Heart left ventricle (tissue), 16 donors: ENCODE data around the gene PREP. TPM values are rescaled to one million over a fixed set of nuclear protein-coding genes. Genes with fewer than 3 reads are reported as not detected.

Experiments
- ATAC-seq, 4 donors: fragments of 200-7000 bp; cut with Tn5 transposase; one replicate each; pipeline ENCODE4 v1.9.1; 2020 to 2022; ENCODE audit warnings: moderate library complexity in 4 of 4, mild to moderate bottlenecking in 3 of 4, moderate number of reproducible peaks in 1 of 4
- DNase-seq, 5 donors: peaks; one replicate each; pipeline ENCODE4 v3.0.0-alpha.2; 2020
- H3K27ac ChIP-seq, 12 donors: fragments of 200-600 bp; sonication (generic) in 4 of 12; one replicate each; pipeline versions ENCODE4 v1.5.0 to v1.8.0; 2016 to 2022; ENCODE audit warnings: mild to moderate bottlenecking in 2 of 12
- H3K27me3 ChIP-seq, 9 donors: fragments of 200-600 bp; sonication (generic) in 2 of 9; one replicate each; pipeline versions ENCODE4 v1.5.1 to v1.8.0; 2016 to 2022; ENCODE audit warnings: mild to moderate bottlenecking in 3 of 9
- H3K36me3 ChIP-seq, 9 donors: fragments of 200-600 bp; sonication (generic) in 2 of 9; one replicate each; pipeline versions ENCODE4 v1.5.0 to v1.8.0; 2018 to 2022; ENCODE audit warnings: mild to moderate bottlenecking in 2 of 9
- H3K4me1 ChIP-seq, 12 donors: fragments of 200-600 bp; sonication (generic) in 4 of 12; one replicate each; pipeline versions ENCODE4 v1.5.0 to v1.8.0; 2016 to 2022; ENCODE audit warnings: mild to moderate bottlenecking in 3 of 12
- H3K4me3 ChIP-seq, 12 donors: fragments of 200-600 bp; sonication (generic) in 4 of 12; one replicate each; pipeline versions ENCODE4 v1.5.0 to v1.8.0; 2017 to 2022; ENCODE audit warnings: mild to moderate bottlenecking in 9 of 12, moderate library complexity in 4 of 12
- H3K9me3 ChIP-seq, 12 donors: fragments of 200-600 bp; sonication (generic) in 4 of 12; one replicate each; pipeline versions ENCODE4 v1.5.0 to v1.8.0; 2016 to 2022; ENCODE audit warnings: mild to moderate bottlenecking in 1 of 12
- POLR2A ChIP-seq, 2 donors: fragments of 450-650 bp; IDR thresholded peaks; one replicate each; pipeline ENCODE4 v1.6.1; 2017; ENCODE audit warnings: antibody characterized with exemption in 2 of 2, mild to moderate bottlenecking in 2 of 2, moderate library complexity in 2 of 2
- WGBS, 4 donors: extraction: QIAGEN DNeasy Blood & Tissue Kit in 2 of 4; methylation state at CpG; one replicate each; pipeline versions ENCODE4 v1.1.5 to v1.1.7; 2013 to 2018; 5-methylcytosine and 5-hydroxymethylcytosine counted together
- intact Hi-C, 10 donors: fragments of 100-400 bp; cut with DNase I; formaldehyde crosslinking; loops; one replicate each; pipeline versions ENCODE4 v1.11.1 to v1.14.2; 2022
- polyA plus RNA-seq, 2 donors: library from polyadenylated mRNA; stranded (reverse); fragments of 200-250 nt; gene quantifications; one replicate each; pipeline ENCODE4 v1.2.3, GENCODE V29; 2013
- total RNA-seq, 9 donors: library from RNA; depleted of rRNA in 2 of 9; stranded (reverse); fragments of >200 nt in 2 of 9; fragmentation: NEBNext Ultra II Directional in 3 of 9; extraction: Animal tissue kit (Norgen Biotek cat#: 25700) in 3 of 9; gene quantifications; one replicate each; pipeline versions ENCODE4 v1.1.0 to v1.2.4, GENCODE V29; 2016 to 2023
- TF ChIP-seq, protein P1 (sequence below), 12 donors: fragments of 200-600 bp; sonication (generic) in 4 of 12; IDR thresholded peaks; one replicate each; pipeline versions ENCODE4 v1.5.0 to v1.8.0; 2018 to 2022; ENCODE audit warnings: antibody characterized with exemption in 12 of 12, mild to moderate bottlenecking in 5 of 12
- donor health status: ischemic (EF 13 %, LVEDD 7.1; RV severe dilation, severe dysfunction).
- donor health status: healthy with polysubstance abuse.
- donor health status: DM: no; HTN: yes; CAD: no.
- donor health status: DM: no; HTN: no; CAD: no.
- donor health status: ischemic (EF 25% LVEDD 6.9; RV normal size, moderate dysfunction).
- donor health status: ischemic (EF 25% LVEDD 5.7; RV mildly dilated, moderate dysfunction).
- donor health status: healthy.
- donor health status: DM: yes; HTN: yes; CAD: no.
- donor health status: ischemic (EF 35%, LVEDD 5.7; RV mildly dilated, moderate dysfunction).
- donor health status: nonischemic (EF 11% LVEDD 7.7; RV severe dilation, severe dysfunction).
- donor health status: DM: yes; HTN: yes; CAD: no.
- donor health status: PGD.
- donor health status: ischemic (EF 29% LVEDD 5.4; RV normal size, mild dysfunction).
- donor health status: nonischemic (EF 23%, LVEDD 6.1; RV moderate dilation, normal function).

The PREP gene
- total and polyA plus RNA-seq, 11 donors, result 13.1 to 35.9 (median 29.6) TPM

DNA sequence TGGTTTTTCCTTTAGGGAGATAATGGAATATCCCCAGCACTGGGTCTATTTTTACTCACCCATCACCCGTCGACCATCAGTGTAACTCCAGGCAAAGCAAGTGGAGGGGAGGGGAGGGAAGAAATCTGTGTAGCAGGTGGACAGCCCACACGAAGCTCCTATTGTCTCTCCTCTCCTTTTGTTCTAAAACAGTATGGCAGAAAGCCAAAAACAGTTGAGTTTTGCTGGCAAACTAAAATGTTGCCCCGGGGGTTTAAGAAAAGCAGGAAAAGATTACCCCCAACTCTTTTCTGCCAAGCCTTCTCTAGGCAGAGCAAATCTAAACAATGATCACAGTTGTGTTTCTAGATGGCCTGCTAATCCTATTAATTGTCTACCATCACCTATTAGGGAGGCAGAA lies 89.7 kb downstream of the PREP start:
- no peaks in the 10 kb centered on the region for H3K27me3 ChIP-seq
- TF ChIP-seq, protein P1, sequence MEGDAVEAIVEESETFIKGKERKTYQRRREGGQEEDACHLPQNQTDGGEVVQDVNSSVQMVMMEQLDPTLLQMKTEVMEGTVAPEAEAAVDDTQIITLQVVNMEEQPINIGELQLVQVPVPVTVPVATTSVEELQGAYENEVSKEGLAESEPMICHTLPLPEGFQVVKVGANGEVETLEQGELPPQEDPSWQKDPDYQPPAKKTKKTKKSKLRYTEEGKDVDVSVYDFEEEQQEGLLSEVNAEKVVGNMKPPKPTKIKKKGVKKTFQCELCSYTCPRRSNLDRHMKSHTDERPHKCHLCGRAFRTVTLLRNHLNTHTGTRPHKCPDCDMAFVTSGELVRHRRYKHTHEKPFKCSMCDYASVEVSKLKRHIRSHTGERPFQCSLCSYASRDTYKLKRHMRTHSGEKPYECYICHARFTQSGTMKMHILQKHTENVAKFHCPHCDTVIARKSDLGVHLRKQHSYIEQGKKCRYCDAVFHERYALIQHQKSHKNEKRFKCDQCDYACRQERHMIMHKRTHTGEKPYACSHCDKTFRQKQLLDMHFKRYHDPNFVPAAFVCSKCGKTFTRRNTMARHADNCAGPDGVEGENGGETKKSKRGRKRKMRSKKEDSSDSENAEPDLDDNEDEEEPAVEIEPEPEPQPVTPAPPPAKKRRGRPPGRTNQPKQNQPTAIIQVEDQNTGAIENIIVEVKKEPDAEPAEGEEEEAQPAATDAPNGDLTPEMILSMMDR (IDR thresholded peaks at IDR 0.05), result no peak
- no peak for TF ChIP-seq POLR2A (IDR thresholded peaks at IDR 0.05)
- H3K27ac ChIP-seq, result no peak overlapping the region

DNA sequence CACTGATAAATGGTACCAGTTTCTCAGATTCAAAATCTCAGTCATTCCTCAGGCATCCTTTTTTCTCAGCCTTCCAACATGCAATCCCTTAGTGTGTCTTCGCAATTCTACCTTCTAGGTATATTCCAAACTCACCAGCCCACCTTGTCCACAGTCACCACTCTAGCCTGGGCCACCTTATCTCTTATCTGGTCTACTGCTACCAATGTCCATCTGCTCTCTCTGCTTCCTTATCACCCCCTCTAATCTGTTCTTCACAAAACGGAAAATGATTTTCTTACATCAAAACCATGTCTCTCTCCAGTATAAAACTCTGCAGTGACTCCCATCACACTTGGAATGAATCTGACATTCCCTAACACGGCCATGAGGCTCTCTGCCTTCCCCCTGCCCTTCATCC lies 91.9 kb downstream of the PREP start:
- intact Hi-C loops, result no loop called here
- H3K4me1 ChIP-seq, result peaks cover 0 to 13% (median 0%) of the 10 kb centered on the region in 12 donors
- no peak for ATAC-seq
- H3K36me3 ChIP-seq, result peaks cover 0 to 30% (median 11%) of the 10 kb centered on the region in 9 donors
- no peak overlapping the region for H3K27ac ChIP-seq
- WGBS, 4 donors, result 78 to 83% (median 80%) methylated on average over 3 of the region's 3 CpGs
- no peaks in the 10 kb centered on the region for H3K9me3 ChIP-seq
- no peak for DNase-seq
- H3K27me3 ChIP-seq, result no peaks in the 10 kb centered on the region
- no peak overlapping the region for H3K4me3 ChIP-seq
- TF ChIP-seq, protein P1 (IDR thresholded peaks at IDR 0.05), result no peak
- no peak for TF ChIP-seq POLR2A (IDR thresholded peaks at IDR 0.05)

More for the DNA sequence above, 89.7 kb downstream of the PREP start:
- Histone ChIP-seq H3K4me3 (no peak overlapping the region), H3K9me3 (no peaks in the 10 kb centered on the region), H3K4me1 (peaks cover 0 to 13% (median 0%) of the 10 kb centered on the region in 12 donors), H3K36me3 (peaks cover 0 to 36% (median 19%) of the 10 kb centered on the region in 9 donors)
- ATAC-seq (no peak), DNase-seq (no peak)
- intact Hi-C loops, result no loop called here
- WGBS, 4 donors, result 36 to 48% (median 44%) methylated on average over 4 of the region's 4 CpGs

DNA sequence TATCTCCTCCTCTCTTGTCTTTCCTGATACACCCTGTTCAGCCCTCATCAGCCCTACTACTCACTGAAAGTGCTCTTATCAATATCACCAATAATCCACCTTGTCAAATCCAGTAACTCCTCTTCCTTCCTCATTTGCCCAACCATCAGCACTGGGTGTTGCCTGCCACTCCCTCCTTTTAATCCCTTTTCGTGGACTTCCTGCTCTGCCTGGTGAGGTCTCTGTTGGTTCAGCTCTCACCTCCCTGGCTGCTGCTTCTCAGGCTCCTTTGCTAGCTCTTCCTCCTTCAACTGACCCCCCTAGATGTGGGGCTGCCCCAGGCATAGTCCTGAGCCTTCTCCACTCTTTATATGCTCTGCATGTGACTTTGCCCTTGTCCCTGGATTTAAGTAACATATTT lies 92.5 kb downstream of the PREP start:
- intact Hi-C loops, result no loop called here
- no peak for ATAC-seq
- no peak for TF ChIP-seq POLR2A (IDR thresholded peaks at IDR 0.05)
- Histone ChIP-seq H3K36me3 (peaks cover 0 to 24% (median 5%) of the 10 kb centered on the region in 9 donors), H3K27me3 (no peaks in the 10 kb centered on the region), H3K4me1 (peaks cover 0 to 13% (median 0%) of the 10 kb centered on the region in 12 donors), H3K4me3 (no peak overlapping the region), H3K9me3 (no peaks in the 10 kb centered on the region), H3K27ac (no peak overlapping the region)
- WGBS, 4 donors, result 64 to 77% (median 72%) methylated on average over 1 of the region's 1 CpG
- no peak for DNase-seq

DNA sequence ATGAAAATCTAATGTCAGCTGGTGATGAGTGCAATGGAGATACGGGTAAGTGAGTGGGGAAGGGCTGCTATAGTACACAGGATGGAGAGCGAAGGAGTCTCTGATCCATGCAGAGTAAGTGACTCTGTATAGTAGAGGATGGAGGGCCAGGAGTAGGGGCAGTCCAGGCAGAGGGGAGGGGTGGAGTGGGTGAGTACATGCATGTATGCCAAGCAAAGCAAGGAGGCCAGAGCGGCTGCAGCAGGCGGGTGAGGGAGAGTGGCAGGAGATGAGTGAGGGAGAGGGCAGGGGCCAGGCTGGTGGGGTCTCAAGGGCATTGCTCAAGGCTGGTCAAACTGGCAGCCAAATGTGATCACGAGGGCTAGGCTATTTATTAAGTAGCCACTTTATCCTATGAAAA lies 94.0 kb downstream of the PREP start:
- WGBS, 4 donors, result 54 to 58% (median 56%) methylated on average over 5 of the region's 5 CpGs
- Histone ChIP-seq H3K27me3 (no peaks in the 10 kb centered on the region), H3K4me3 (no peak overlapping the region), H3K27ac (no peak overlapping the region), H3K36me3 (peaks cover 0 to 21% (median 2%) of the 10 kb centered on the region in 9 donors), H3K4me1 (peaks cover 0 to 13% (median 0%) of the 10 kb centered on the region in 12 donors), H3K9me3 (no peaks in the 10 kb centered on the region)
- ATAC-seq (peak; percentile 47 to 73 (median 60)), DNase-seq (peak in 2 of 5 donors; percentile 36 to 39)
- intact Hi-C loops, result loop anchor here in 1 of 10 donors (10.0 kb wide), 1 partner anchor 46 kb away; no protein-coding TSS in a partner anchor
- TF ChIP-seq POLR2A (IDR thresholded peaks at IDR 0.05), result no peak
- TF ChIP-seq, protein P1 (IDR thresholded peaks at IDR 0.05), result no peak

DNA sequence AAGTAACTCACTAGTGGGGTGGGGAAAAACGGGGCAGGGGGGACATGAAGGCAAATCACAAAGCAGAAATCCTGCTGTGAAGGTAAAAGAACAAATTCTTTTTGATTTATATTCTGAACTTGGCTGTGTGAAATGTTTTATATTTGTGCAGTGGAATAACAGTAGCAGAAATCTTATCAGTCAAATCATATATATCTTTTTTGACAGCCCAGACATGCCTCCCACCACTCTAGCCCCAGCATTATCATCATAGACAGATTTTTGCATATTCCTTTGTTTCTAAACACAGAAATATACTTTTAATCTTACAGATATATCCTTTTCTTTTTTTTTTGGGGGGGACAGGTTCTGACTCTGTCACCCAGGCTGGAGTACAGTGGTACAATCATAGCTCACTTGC lies 97.4 kb downstream of the PREP start:
- WGBS, 4 donors, result 93 to 98% (median 94%) methylated on average over 1 of the region's 1 CpG
- ATAC-seq, result no peak
- no peak overlapping the region for H3K4me3 ChIP-seq
- no peaks in the 10 kb centered on the region for H3K27me3 ChIP-seq
- H3K27ac ChIP-seq, result no peak overlapping the region
- H3K36me3 ChIP-seq, result peaks cover 0 to 27% (median 7%) of the 10 kb centered on the region in 9 donors
- H3K9me3 ChIP-seq, result no peaks in the 10 kb centered on the region
- intact Hi-C loops, result loop anchor here in 1 of 10 donors (10.0 kb wide), 1 partner anchor 49 kb away; no protein-coding TSS in a partner anchor
- H3K4me1 ChIP-seq, result peaks cover 0 to 26% (median 8%) of the 10 kb centered on the region in 12 donors
- TF ChIP-seq, protein P1 (IDR thresholded peaks at IDR 0.05), result no peak
- TF ChIP-seq POLR2A (IDR thresholded peaks at IDR 0.05), result no peak
- no peak for DNase-seq
